UCSD-AML1 (cell line): ENCODE measurements around the gene OR4S1.
A peak's percentile ranks its signal among the peaks of the same experiment; 100 is the strongest.
"Not testable (repeated sequence)": the region's sequence is repeated elsewhere in the genome, so short reads cannot be mapped to it uniquely, and the experiment has no call there.

Experiments
- DNase-seq: peaks from one replicate; lab custom pipeline; 2025; ENCODE audit not compliant: unreplicated experiment; lab: John Stamatoyannopoulos, UW

OR4S1 gene

GRCh38 chr11:48305923-48306322 lies at the start of gene OR4S1:
Gene OR4S1, plus strand, starts transcription at chr11:48306223. Its CDS starts 0 bp downstream, at chr11:48306223.
- no peak for DNase-seq

GRCh38 chr11:48261600-48261999 lies 44.4 kb upstream of the OR4S1 start:
- no peak for DNase-seq

- DNase-seq = no peak
Measured at GRCh38 chr11:48263423-48263911, 42.6 kb upstream of the OR4S1 start, which contains the start of gene OR4X1. Gene OR4X1, plus strand, starts transcription at chr11:48263861. Its CDS starts 0 bp downstream, at chr11:48263861.

GRCh38 chr11:48270621-48271020 lies 35.4 kb upstream of the OR4S1 start:
- no peak for DNase-seq

- DNase-seq = no peak
Measured at GRCh38 chr11:48272606-48273005, 33.4 kb upstream of the OR4S1 start.

- DNase-seq = peak; percentile 32
Measured at GRCh38 chr11:48307760-48308386, 1.9 kb downstream of the OR4S1 start.

GRCh38 chr11:48313590-48313989 lies 7.6 kb downstream of the OR4S1 start:
- not testable (repeated sequence) for DNase-seq

- not testable (repeated sequence) for DNase-seq
Measured at GRCh38 chr11:48319813-48320212, 13.8 kb downstream of the OR4S1 start.

- not testable (repeated sequence) for DNase-seq
Measured at GRCh38 chr11:48324620-48325019, 18.6 kb downstream of the OR4S1 start, which contains the start of gene OR4C3. Gene OR4C3, plus strand, starts transcription at chr11:48324920. Its CDS starts 102 bp downstream, at chr11:48325022.

GRCh38 chr11:48341466-48341865 lies 35.4 kb downstream of the OR4S1 start:
- DNase-seq = no peak

GRCh38 chr11:48342505-48342904 lies 36.5 kb downstream of the OR4S1 start:
- not testable (repeated sequence) for DNase-seq

- not testable (repeated sequence) for DNase-seq
Measured at GRCh38 chr11:48346286-48346685, 40.3 kb downstream of the OR4S1 start.

GRCh38 chr11:48354013-48354412 lies 48.0 kb downstream of the OR4S1 start:
- DNase-seq = no peak

GRCh38 chr11:48354677-48355076 lies 48.7 kb downstream of the OR4S1 start:
- DNase-seq = no peak
